H9 (cell line): ENCODE results near the gene SEMA6C. TPM values are rescaled to one million over a fixed set of nuclear protein-coding genes. Genes with fewer than 3 reads are reported as not detected.

Source experiments
- DNase-seq: peaks from one replicate; pipeline ENCODE4 v3.0.0-alpha.2; 2017
- H2AFZ ChIP-seq: one replicate; pipeline ENCODE4 v1.6.1; 2013; ENCODE audit warnings: mild to moderate bottlenecking, low read length, control low read depth, moderate library complexity
- H2AK5ac ChIP-seq: 2 replicates; pipeline ENCODE4 v1.6.1; 2013; ENCODE audit warnings: low read length, control low read depth, mixed read lengths; ENCODE audit not compliant: insufficient read length
- H2BK120ac ChIP-seq: one replicate; pipeline ENCODE4 v1.6.1; 2013; ENCODE audit warnings: low read depth, mild to moderate bottlenecking, low read length, control low read depth, inconsistent platforms; ENCODE audit not compliant: poor library complexity, severe bottlenecking
- H2BK12ac ChIP-seq: 2 replicates; pipeline ENCODE4 v1.6.1; 2013; ENCODE audit warnings: low read length, control low read depth, mixed read lengths, low read depth; ENCODE audit not compliant: insufficient read length
- H2BK15ac ChIP-seq: 2 replicates; pipeline ENCODE4 v1.6.1; 2013; ENCODE audit warnings: low read depth, low read length, control low read depth
- H2BK20ac ChIP-seq: one replicate; pipeline ENCODE4 v1.6.1; 2013; ENCODE audit warnings: low read depth, mild to moderate bottlenecking, low read length, control low read depth, inconsistent platforms; ENCODE audit not compliant: poor library complexity, severe bottlenecking
- H2BK5ac ChIP-seq: 2 replicates; pipeline ENCODE4 v1.6.1; 2013; ENCODE audit warnings: low read length, control low read depth, mixed read lengths; ENCODE audit not compliant: insufficient read length
- H3K14ac ChIP-seq: 2 replicates; pipeline ENCODE4 v1.6.1; 2013; ENCODE audit warnings: low read length, control low read depth; ENCODE audit not compliant: insufficient read depth
- H3K18ac ChIP-seq: 2 replicates; pipeline ENCODE4 v1.6.1; 2013; ENCODE audit warnings: low read depth, mild to moderate bottlenecking, mixed read lengths, low read length, control low read depth; ENCODE audit not compliant: insufficient read length
- H3K23ac ChIP-seq: 2 replicates; pipeline ENCODE4 v1.6.1; 2013; ENCODE audit warnings: low read length, control low read depth, mixed read lengths, low read depth; ENCODE audit not compliant: insufficient read length
- H3K23me2 ChIP-seq: 2 replicates; pipeline ENCODE4 v1.6.1; 2013; ENCODE audit warnings: low read depth, mild to moderate bottlenecking, mixed read lengths, low read length, control low read depth; ENCODE audit not compliant: insufficient read length, poor library complexity, severe bottlenecking
- H3K27ac ChIP-seq: 2 replicates; pipeline ENCODE4 v1.5.1; 2013; ENCODE audit warnings: low read length, control low read depth, mixed read lengths, low read depth; ENCODE audit not compliant: insufficient read length
- H3K27me3 ChIP-seq: 2 replicates; pipeline ENCODE4 v1.6.1; 2013; ENCODE audit warnings: low read length, control low read depth, inconsistent platforms; ENCODE audit not compliant: insufficient read depth
- H3K4ac ChIP-seq: 2 replicates; pipeline ENCODE4 v1.6.1; 2013; ENCODE audit warnings: low read depth, mild to moderate bottlenecking, control low read depth, inconsistent platforms, low read length, moderate library complexity
- H3K4me1 ChIP-seq: 2 replicates; pipeline ENCODE4 v1.6.1; 2013; ENCODE audit warnings: low read length, control low read depth, inconsistent platforms; ENCODE audit not compliant: insufficient read depth
- H3K4me2 ChIP-seq: 2 replicates; pipeline ENCODE4 v1.6.1; 2013; ENCODE audit warnings: low read length, control low read depth, mixed read lengths; ENCODE audit not compliant: insufficient read length, insufficient read depth
- H3K56ac ChIP-seq: 2 replicates; pipeline ENCODE4 v1.6.1; 2013; ENCODE audit warnings: low read depth, mild to moderate bottlenecking, mixed read lengths, low read length, control low read depth; ENCODE audit not compliant: insufficient read length
- H3K79me1 ChIP-seq: 2 replicates; pipeline ENCODE4 v1.6.1; 2013; ENCODE audit warnings: low read depth, mild to moderate bottlenecking, moderate library complexity, low read length, control low read depth, inconsistent platforms; ENCODE audit not compliant: insufficient read depth, poor library complexity, severe bottlenecking
- H3K79me2 ChIP-seq: 2 replicates; pipeline ENCODE4 v1.6.1; 2013; ENCODE audit warnings: low read length, control low read depth, inconsistent platforms; ENCODE audit not compliant: insufficient read depth
- H3K9ac ChIP-seq: 2 replicates; pipeline ENCODE4 v1.6.1; 2013; ENCODE audit warnings: low read length, control low read depth, mixed read lengths; ENCODE audit not compliant: insufficient read length; ENCODE audit errors: extremely low read depth
- H3K9me3 ChIP-seq: one replicate; pipeline ENCODE4 v1.6.1; 2013; ENCODE audit warnings: low read depth, low read length, inconsistent platforms; ENCODE audit not compliant: control insufficient read depth
- H3T11ph ChIP-seq: one replicate; pipeline ENCODE4 v1.6.1; 2013; ENCODE audit warnings: mild to moderate bottlenecking, low read length, control low read depth, inconsistent platforms
- H4K20me1 ChIP-seq: one replicate; pipeline ENCODE4 v1.6.1; 2013; ENCODE audit not compliant: control insufficient read depth, insufficient read length, insufficient read depth
- H4K5ac ChIP-seq: 2 replicates; pipeline ENCODE4 v1.6.1; 2013; ENCODE audit warnings: low read depth, mild to moderate bottlenecking, mixed read lengths, low read length, control low read depth; ENCODE audit not compliant: insufficient read length
- H4K8ac ChIP-seq: replicated peaks from 2 replicates; pipeline ENCODE4 v1.6.1; 2013; ENCODE audit warnings: low read length, control low read depth, mixed read lengths, low read depth; ENCODE audit not compliant: insufficient read length
- H4K91ac ChIP-seq: 2 replicates; pipeline ENCODE4 v1.6.1; 2013; ENCODE audit warnings: low read depth, mild to moderate bottlenecking, moderate library complexity, mixed read lengths, low read length, control low read depth; ENCODE audit not compliant: insufficient read length
- H3K27ac Mint-ChIP-seq, 3 experiments: 2 replicates in 2 of 3; 3 replicates in 1 of 3; pipeline ENCODE4 v1.8.0; 2020 to 2021; ENCODE audit warnings: mixed read lengths in 3 of 3, mild to moderate bottlenecking in 1 of 3, moderate library complexity in 1 of 3
- H3K27me3 Mint-ChIP-seq: 2 replicates; pipeline ENCODE4 v1.8.0; 2021; ENCODE audit warnings: low read depth, mild to moderate bottlenecking, moderate library complexity, mixed read lengths
- H3K36me3 Mint-ChIP-seq, 3 experiments: 2 replicates in 2 of 3; 3 replicates in 1 of 3; pipeline ENCODE4 v1.8.0; 2020 to 2021; ENCODE audit warnings: low read depth in 3 of 3, mixed read lengths in 3 of 3; ENCODE audit not compliant: insufficient read depth in 1 of 3
- H3K4me1 Mint-ChIP-seq, 2 experiments: 2 replicates each; pipeline ENCODE4 v1.8.0; 2020; ENCODE audit warnings: mixed read lengths in 2 of 2
- H3K4me3 Mint-ChIP-seq, 2 experiments: 2 replicates in 1 of 2; 3 replicates in 1 of 2; pipeline ENCODE4 v1.8.0; 2020 to 2021; ENCODE audit warnings: mild to moderate bottlenecking in 2 of 2, mixed read lengths in 2 of 2, moderate library complexity in 1 of 2
- H3K9me3 Mint-ChIP-seq, 2 experiments: 2 replicates in 1 of 2; 3 replicates in 1 of 2; pipeline ENCODE4 v1.8.0; 2020; ENCODE audit warnings: mild to moderate bottlenecking in 2 of 2, mixed read lengths in 2 of 2, moderate library complexity in 1 of 2
- WGBS: extraction: QIAGEN DNeasy Blood & Tissue Kit; methylation state at CpG from one replicate; pipeline ENCODE4 v1.1.7; 2013; ENCODE audit warnings: missing lambda C conversion rate, low lambda C conversion rate, mixed read lengths; ENCODE audit not compliant: insufficient read length; ENCODE audit errors: extremely low coverage; 5-methylcytosine and 5-hydroxymethylcytosine counted together
- total RNA-seq: library from RNA; stranded (reverse); gene quantifications from 2 replicates; pipeline ENCODE4 v1.2.1, GENCODE V29; 2021
- TF ChIP-seq, protein P1 (sequence below): fragments of 200-600 bp; sonication (generic); conservative IDR thresholded peaks from 3 replicates; pipeline ENCODE4 v1.8.0; 2021; ENCODE audit warnings: antibody characterized with exemption, mild to moderate bottlenecking

The SEMA6C gene
- total RNA-seq, 1 experiment from 2014 or later = 12.3 TPM

DNA sequence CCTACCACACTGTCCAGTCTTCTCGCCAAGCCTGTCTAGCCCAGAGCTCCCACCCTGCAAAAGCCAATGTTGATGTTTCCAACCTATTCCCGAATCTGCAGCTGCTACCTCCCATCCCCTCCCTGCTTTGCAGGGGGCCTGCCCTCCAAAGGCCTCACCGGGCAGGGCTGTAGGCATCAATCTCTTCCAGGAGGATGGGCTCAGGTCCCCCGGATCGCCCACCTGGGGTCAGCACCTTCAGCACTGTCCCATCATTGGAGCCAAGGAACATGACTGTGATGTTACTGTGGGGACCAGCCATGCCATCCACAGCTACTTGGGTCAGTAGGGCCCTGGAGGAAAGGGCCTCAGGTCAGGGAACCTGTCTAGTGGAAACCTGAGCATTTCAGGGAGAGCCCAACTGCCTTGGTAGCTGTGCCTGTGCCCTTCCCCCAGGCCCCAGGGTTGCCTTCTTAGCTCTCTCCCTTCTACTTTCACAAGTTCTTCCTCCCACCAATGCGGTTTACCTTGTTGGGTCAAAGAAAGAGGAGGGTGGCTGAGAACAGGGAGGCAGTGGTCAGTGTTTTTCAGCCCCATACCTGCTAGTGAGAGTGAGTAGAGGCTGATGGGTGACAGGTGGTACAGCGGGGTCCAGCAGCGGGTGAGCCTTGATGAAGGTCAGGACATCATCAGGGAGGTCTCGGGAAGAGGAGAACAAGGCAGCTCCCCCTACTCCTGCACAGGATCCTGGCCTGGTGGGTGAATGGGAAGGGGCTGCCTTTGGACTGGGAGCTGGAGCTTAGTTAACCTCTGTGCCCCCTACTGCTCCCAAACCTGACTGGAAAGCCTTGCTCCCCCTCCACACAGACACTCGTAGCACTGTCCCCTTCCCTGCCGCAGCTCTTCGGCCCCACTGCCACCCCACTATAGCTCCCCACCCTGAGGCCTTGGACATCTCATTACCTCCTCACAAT is 10.7 kb downstream of the SEMA6C start:
- H3K4ac ChIP-seq = no peak overlapping the region
- H2BK120ac ChIP-seq = no peak overlapping the region
- no peaks in the 10 kb centered on the region; the same call in 1 of the 2 replicates for H3K27me3 ChIP-seq
- no peak overlapping the region for H2BK5ac ChIP-seq
- H2BK15ac ChIP-seq = no peak overlapping the region
- no peak overlapping the region for H3K14ac ChIP-seq
- H3K56ac ChIP-seq = no peak overlapping the region
- H3K18ac ChIP-seq = no peak overlapping the region
- no peak overlapping the region for H2AFZ ChIP-seq
- H3K4me2 ChIP-seq = no peak overlapping the region
- no peaks in the 10 kb centered on the region for H3K9me3 ChIP-seq
- no peaks in the 10 kb centered on the region for H3K4me1 ChIP-seq
- no peak overlapping the region for H4K91ac ChIP-seq
- no peak overlapping the region for H3K4me3 Mint-ChIP-seq
- H3T11ph ChIP-seq = no peak overlapping the region
- H3K79me2 ChIP-seq = no peaks in the 10 kb centered on the region
- no peaks in the 10 kb centered on the region for H3K9me3 Mint-ChIP-seq
- peaks cover 15% of the 10 kb centered on the region for H3K23me2 ChIP-seq
- peaks cover 8 to 14% of the 10 kb centered on the region in 2 experiments for H3K4me1 Mint-ChIP-seq
- H2AK5ac ChIP-seq = no peak overlapping the region
- no peaks in the 10 kb centered on the region for H3K79me1 ChIP-seq
- TF ChIP-seq, protein P1, sequence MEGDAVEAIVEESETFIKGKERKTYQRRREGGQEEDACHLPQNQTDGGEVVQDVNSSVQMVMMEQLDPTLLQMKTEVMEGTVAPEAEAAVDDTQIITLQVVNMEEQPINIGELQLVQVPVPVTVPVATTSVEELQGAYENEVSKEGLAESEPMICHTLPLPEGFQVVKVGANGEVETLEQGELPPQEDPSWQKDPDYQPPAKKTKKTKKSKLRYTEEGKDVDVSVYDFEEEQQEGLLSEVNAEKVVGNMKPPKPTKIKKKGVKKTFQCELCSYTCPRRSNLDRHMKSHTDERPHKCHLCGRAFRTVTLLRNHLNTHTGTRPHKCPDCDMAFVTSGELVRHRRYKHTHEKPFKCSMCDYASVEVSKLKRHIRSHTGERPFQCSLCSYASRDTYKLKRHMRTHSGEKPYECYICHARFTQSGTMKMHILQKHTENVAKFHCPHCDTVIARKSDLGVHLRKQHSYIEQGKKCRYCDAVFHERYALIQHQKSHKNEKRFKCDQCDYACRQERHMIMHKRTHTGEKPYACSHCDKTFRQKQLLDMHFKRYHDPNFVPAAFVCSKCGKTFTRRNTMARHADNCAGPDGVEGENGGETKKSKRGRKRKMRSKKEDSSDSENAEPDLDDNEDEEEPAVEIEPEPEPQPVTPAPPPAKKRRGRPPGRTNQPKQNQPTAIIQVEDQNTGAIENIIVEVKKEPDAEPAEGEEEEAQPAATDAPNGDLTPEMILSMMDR = peak; percentile 42; the same call in 1 of the 3 replicates
- no peak overlapping the region for H2BK12ac ChIP-seq
- H3K27me3 Mint-ChIP-seq = peaks cover 12% of the 10 kb centered on the region
- H3K27ac ChIP-seq = no peak overlapping the region
- H4K20me1 ChIP-seq = no peaks in the 10 kb centered on the region
- no peak overlapping the region for H4K5ac ChIP-seq
- no peak overlapping the region for H4K8ac ChIP-seq
- no peak for DNase-seq
- H3K23ac ChIP-seq = no peak overlapping the region
- H2BK20ac ChIP-seq = no peak overlapping the region
- no peak overlapping the region for H3K9ac ChIP-seq
- no CpG with 5 or more reads among the region's 12 CpGs for WGBS
- 0 out of 7 replicates have a peak overlapping the region, but pooled peaks of 1 of the 3 experiments have one; percentile 10 for H3K27ac Mint-ChIP-seq
- H3K36me3 Mint-ChIP-seq = peaks cover 17 to 48% (median 43%) of the 10 kb centered on the region in 3 experiments
